HEK293 (cell line): ENCODE measurements around the gene PRKAB1.
"Not testable (repeated sequence)": the region's sequence is repeated elsewhere in the genome, so short reads cannot be mapped to it uniquely, and the experiment has no call there.

Experiments
- CTCF ChIA-PET: fragments of 350-600 bp; formaldehyde crosslinking; extraction: SDS; loops from one replicate; lab custom pipeline; 2021; ENCODE audit warnings: antibody characterized with exemption; lab: Yijun Ruan, JAX
- POLR2A ChIA-PET: fragments of 300-600 bp; formaldehyde crosslinking; extraction: SDS; loops from one replicate; lab custom pipeline; 2020; ENCODE audit warnings: antibody characterized with exemption, inconsistent platforms; lab: Yijun Ruan, JAX
- H3K27ac ChIP-seq: fragments of 200-500 bp; sonication (Bioruptor generic); 2 replicates; pipeline ENCODE4 v1.5.1; 2014; ENCODE audit warnings: low read depth, low read length, control low read depth, inconsistent platforms; ENCODE audit errors: extremely low read depth
- H3K36me3 ChIP-seq, 2 experiments: fragments of 200-500 bp in 1 of 2; sonication (Bioruptor generic) in 1 of 2; 1 replicate in 1 of 2; 2 replicates in 1 of 2; pipeline ENCODE4 v1.5.1; 2014 to 2017; ENCODE audit warnings: inconsistent platforms in 2 of 2, low read length in 2 of 2; ENCODE audit not compliant: control insufficient read depth in 2 of 2, insufficient read depth in 1 of 2
- H3K4me1 ChIP-seq: fragments of 200-500 bp; sonication (Bioruptor generic); 2 replicates; pipeline ENCODE4 v1.5.1; 2014; ENCODE audit warnings: mild to moderate bottlenecking, low read length, inconsistent platforms; ENCODE audit not compliant: control insufficient read depth, insufficient read depth
- H3K4me3 ChIP-seq: 2 replicates; pipeline ENCODE4 v1.5.1; 2011; ENCODE audit warnings: low read depth, mild to moderate bottlenecking, control low read depth, low read length, moderate library complexity
- H3K9me3 ChIP-seq: fragments of 200-500 bp; sonication (Bioruptor generic); 2 replicates; pipeline ENCODE4 v1.5.1; 2014; ENCODE audit warnings: low read depth, low read length, inconsistent platforms; ENCODE audit not compliant: control insufficient read depth, insufficient read depth
- CTCF ChIP-seq: fragments of 450-650 bp; formaldehyde crosslinking; IDR thresholded peaks from 2 replicates; pipeline ENCODE4 v1.5.1; 2016; ENCODE audit warnings: missing biosample characterization, missing genetic modification characterization
- KLF8 ChIP-seq: fragments of 450-650 bp; formaldehyde crosslinking; IDR thresholded peaks from 2 replicates; pipeline ENCODE4 v1.5.1; 2016; ENCODE audit warnings: missing biosample characterization, missing genetic modification characterization
- OSR2 ChIP-seq: fragments of 450-650 bp; formaldehyde crosslinking; IDR thresholded peaks from 2 replicates; pipeline ENCODE4 v1.5.1; 2016; ENCODE audit warnings: missing biosample characterization, missing genetic modification characterization
- PRDM6 ChIP-seq: fragments of 450-650 bp; formaldehyde crosslinking; IDR thresholded peaks from 2 replicates; pipeline ENCODE4 v1.5.1; 2017; ENCODE audit warnings: missing biosample characterization, missing genetic modification characterization
- ZNF138 ChIP-seq: fragments of 450-650 bp; formaldehyde crosslinking; IDR thresholded peaks from 2 replicates; pipeline ENCODE4 v1.5.1; 2016; ENCODE audit warnings: missing biosample characterization, missing genetic modification characterization, borderline replicate concordance
- ZNF341 ChIP-seq: fragments of 450-650 bp; formaldehyde crosslinking; IDR thresholded peaks from 2 replicates; pipeline ENCODE4; 2016; ENCODE audit warnings: low read depth, missing biosample characterization, missing genetic modification characterization
- ZNF398 ChIP-seq: fragments of 450-650 bp; formaldehyde crosslinking; IDR thresholded peaks from 2 replicates; pipeline ENCODE4 v1.5.1; 2017; ENCODE audit warnings: missing biosample characterization, missing genetic modification characterization
- ZNF449 ChIP-seq: fragments of 450-650 bp; formaldehyde crosslinking; IDR thresholded peaks from 2 replicates; pipeline ENCODE4 v1.5.1; 2017; ENCODE audit warnings: missing biosample characterization, mild to moderate bottlenecking, missing genetic modification characterization, moderate library complexity
- ZNF530 ChIP-seq: fragments of 450-650 bp; formaldehyde crosslinking; IDR thresholded peaks from 2 replicates; pipeline ENCODE4 v1.5.1; 2016; ENCODE audit warnings: low read depth, missing biosample characterization, missing genetic modification characterization
- ZNF654 ChIP-seq: fragments of 450-650 bp; formaldehyde crosslinking; IDR thresholded peaks from 2 replicates; pipeline ENCODE4 v1.5.1; 2016; ENCODE audit warnings: low read depth, missing biosample characterization, missing genetic modification characterization
- ZNF660 ChIP-seq: fragments of 450-650 bp; IDR thresholded peaks from 2 replicates; pipeline ENCODE4 v1.5.1; 2018; ENCODE audit warnings: missing biosample characterization, mild to moderate bottlenecking, missing genetic modification characterization
- ZNF830 ChIP-seq: fragments of 450-650 bp; IDR thresholded peaks from 2 replicates; pipeline ENCODE4 v1.5.0; 2018; ENCODE audit warnings: missing biosample characterization, missing genetic modification characterization, low read depth, mild to moderate bottlenecking, moderate library complexity

Gene PRKAB1

GRCh38 chr12:119649202-119649808 lies 18.6 kb upstream of the PRKAB1 start:
- POLR2A ChIA-PET = no interaction called here
- CTCF ChIA-PET = interaction anchor here (0.6 to 2.0 kb wide), 18 partner anchors 8 to 1776 kb away, joined by 3 to 8 read pairs (median 4); no protein-coding TSS in a partner anchor

GRCh38 chr12:119652665-119653064 lies 15.3 kb upstream of the PRKAB1 start:
- CTCF ChIA-PET = interaction anchor here (0.8 kb wide), 1 partner anchor 10 kb away, joined by 3 read pairs; no protein-coding TSS in a partner anchor
- Histone ChIP-seq H3K36me3 (no peaks in the 10 kb centered on the region), H3K4me3 (no peak overlapping the region), H3K9me3 (no peaks in the 10 kb centered on the region; the same call in 1 of the 2 replicates), H3K27ac (no peak overlapping the region), H3K4me1 (no peaks in the 10 kb centered on the region)
- POLR2A ChIA-PET = no interaction called here
- TF ChIP-seq ZNF449 (tag by site-specific recombination) = no peak

More at GRCh38 chr12:119649202-119649808, 18.6 kb upstream of the PRKAB1 start:
- Histone ChIP-seq H3K9me3 (no peaks in the 10 kb centered on the region; the same call in 1 of the 2 replicates), H3K27ac (no peak overlapping the region), H3K4me1 (no peaks in the 10 kb centered on the region), H3K36me3 (no peaks in the 10 kb centered on the region), H3K4me3 (no peak overlapping the region)
- TF ChIP-seq ZNF654 (peak; percentile 90), ZNF138 (tag by site-specific recombination) (no peak), ZNF830 (tag by site-specific recombination) (no peak), OSR2 (tag by site-specific recombination) (no peak), CTCF (tag by site-specific recombination) (peak; percentile 53; the same call in 1 of the 2 replicates), ZNF530 (tag by site-specific recombination) (no peak)

GRCh38 chr12:119657001-119657400 lies 10.9 kb upstream of the PRKAB1 start:
- H3K9me3 ChIP-seq, H3K4me3 ChIP-seq, H3K36me3 ChIP-seq, H3K4me1 ChIP-seq, POLR2A ChIA-PET, H3K27ac ChIP-seq: not testable (repeated sequence)
- CTCF ChIA-PET = interaction anchor here (0.6 kb wide), 1 partner anchor 257 kb away, joined by 3 read pairs; no protein-coding TSS in a partner anchor

GRCh38 chr12:119658166-119658565 lies 9.8 kb upstream of the PRKAB1 start:
- H3K36me3 ChIP-seq, H3K27ac ChIP-seq, H3K4me3 ChIP-seq, POLR2A ChIA-PET, H3K9me3 ChIP-seq, H3K4me1 ChIP-seq: not testable (repeated sequence)
- CTCF ChIA-PET = interaction anchor here (0.6 to 1.7 kb wide), 6 partner anchors 9 to 871 kb away, joined by 3 to 7 read pairs (median 5); partner anchors contain the start of gene PRKAB1

GRCh38 chr12:119659289-119659897 lies 8.5 kb upstream of the PRKAB1 start:
- ChIA-PET POLR2A (no interaction called here), CTCF (interaction anchor here (0.6 to 1.7 kb wide), 8 partner anchors 23 to 227 kb away, joined by 3 to 7 read pairs (median 4); no protein-coding TSS in a partner anchor)
- TF ChIP-seq PRDM6 (tag by site-specific recombination) = no peak
- no peak for TF ChIP-seq KLF8 (tag by site-specific recombination)
- no peak for TF ChIP-seq ZNF341
- no peak for TF ChIP-seq ZNF530 (tag by site-specific recombination)
- 0 out of 2 replicates have a peak, but pooled peaks have one; percentile 27 for TF ChIP-seq ZNF654
- TF ChIP-seq ZNF398 (tag by site-specific recombination) = no peak
- peak; percentile 97 for TF ChIP-seq ZNF660

More at GRCh38 chr12:119659289-119659897, 8.5 kb upstream of the PRKAB1 start:
- no peak overlapping the region for H3K4me3 ChIP-seq
- no peaks in the 10 kb centered on the region for H3K36me3 ChIP-seq
- H3K27ac ChIP-seq = no peak overlapping the region
- no peaks in the 10 kb centered on the region for H3K9me3 ChIP-seq
- no peaks in the 10 kb centered on the region for H3K4me1 ChIP-seq
